Left lung (tissue), 10 donors: ENCODE results near the gene GHRH. TPM values are rescaled to one million over a fixed set of nuclear protein-coding genes. Genes with fewer than 3 reads are reported as not detected.
A peak's percentile ranks its signal among the peaks of the same experiment; 100 is the strongest.

Experiments used
- ATAC-seq: fragments of 200-7000 bp; cut with Tn5 transposase; one replicate; pipeline ENCODE4 v1.9.1; 2020; ENCODE audit warnings: moderate library complexity
- DNase-seq, 4 donors: peaks; one replicate each; pipeline ENCODE4 v3.0.0-alpha.2; 2013 to 2020
- H3K27ac ChIP-seq, 2 donors: fragments of 200-600 bp; sonication (generic) in 1 of 2; one replicate each; pipeline versions ENCODE4 v1.5.0 to v1.8.0; 2020 to 2021
- H3K27me3 ChIP-seq, 2 donors: fragments of 200-600 bp; sonication (generic) in 1 of 2; one replicate each; pipeline versions ENCODE4 v1.5.0 to v1.8.0; 2020 to 2021
- H3K36me3 ChIP-seq, 2 donors: fragments of 200-600 bp; sonication (generic) in 1 of 2; one replicate each; pipeline versions ENCODE4 v1.5.0 to v1.8.0; 2020 to 2021
- H3K4me1 ChIP-seq, 2 donors: fragments of 200-600 bp; one replicate each; pipeline ENCODE4 v1.8.0; 2021
- H3K4me3 ChIP-seq, 2 donors: fragments of 200-600 bp; sonication (generic) in 1 of 2; one replicate each; pipeline versions ENCODE4 v1.5.0 to v1.8.0; 2020 to 2021; ENCODE audit warnings: mild to moderate bottlenecking in 1 of 2
- H3K9me3 ChIP-seq, 2 donors: fragments of 200-600 bp; sonication (generic) in 1 of 2; one replicate each; pipeline versions ENCODE4 v1.5.0 to v1.8.0; 2020 to 2021
- intact Hi-C, 2 donors: fragments of 100-400 bp; cut with DNase I; formaldehyde crosslinking; loops; one replicate each; pipeline versions ENCODE4 v1.11.2 to v1.14.2; 2022
- polyA plus RNA-seq, 6 donors: library from polyadenylated mRNA; unstranded; fragments of 120-200 nt; gene quantifications; one replicate each; pipeline ENCODE4 v1.2.1, GENCODE V29; 2013; ENCODE audit not compliant: insufficient read length in 6 of 6
- total RNA-seq, 2 donors: library from RNA; stranded (reverse); fragmentation: NEBNext Ultra II Directional; extraction: Animal tissue kit (Norgen Biotek cat#: 25700); gene quantifications; one replicate each; pipeline ENCODE4 v1.2.1, GENCODE V29; 2021
- TF ChIP-seq, protein P1 (sequence below), 2 donors: fragments of 200-600 bp; sonication (generic) in 1 of 2; IDR thresholded peaks; one replicate each; pipeline versions ENCODE4 v1.5.0 to v1.8.0; 2021; ENCODE audit warnings: antibody characterized with exemption in 2 of 2
- donor health status: DM: no; HTN: yes; CAD: no.
- donor health status: DM: no; HTN: no; CAD: no.

GHRH gene
- total and polyA plus RNA-seq, 8 donors = not detected

DNA sequence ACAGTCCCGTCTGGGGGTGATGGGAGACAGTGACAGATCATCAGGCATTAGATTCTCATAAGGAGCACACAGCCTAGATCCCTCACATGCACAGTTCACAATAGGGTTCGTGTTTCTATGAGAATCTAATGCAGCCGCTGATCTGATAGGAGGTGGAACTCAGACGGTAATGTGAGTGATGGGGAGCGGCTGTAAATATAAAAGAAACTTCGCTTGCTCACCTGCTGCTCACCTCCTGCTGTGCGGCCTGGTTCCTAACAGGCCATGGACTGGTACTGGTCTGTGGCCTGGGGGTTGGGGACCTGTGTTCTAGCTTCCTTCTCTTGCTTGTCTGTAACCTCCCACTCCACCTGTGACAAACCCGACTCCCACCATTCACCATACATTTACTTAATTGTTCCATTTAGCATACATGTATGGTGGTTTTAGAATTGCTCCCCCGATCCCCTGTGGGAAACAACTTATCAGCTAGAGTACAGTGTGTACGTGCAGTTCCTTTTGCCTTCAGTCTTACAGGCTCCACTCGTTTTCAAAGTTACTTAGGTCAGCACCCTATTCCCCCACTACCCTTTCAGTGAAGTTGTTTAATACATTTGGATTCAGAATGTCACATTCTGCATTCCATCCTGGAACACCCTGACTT, 31.8 kb upstream of the GHRH start:
- Histone ChIP-seq H3K27me3 (no peaks in the 10 kb centered on the region), H3K27ac (peak overlapping the region; percentile 57 to 87), H3K4me1 (peaks cover 19 to 80% of the 10 kb centered on the region in 2 donors), H3K9me3 (no peaks in the 10 kb centered on the region), H3K4me3 (no peak overlapping the region), H3K36me3 (peaks cover 0 to 18% of the 10 kb centered on the region in 2 donors)
- intact Hi-C loops = no loop called here
- DNase-seq (no peak), ATAC-seq (no peak)
- TF ChIP-seq, protein P1, sequence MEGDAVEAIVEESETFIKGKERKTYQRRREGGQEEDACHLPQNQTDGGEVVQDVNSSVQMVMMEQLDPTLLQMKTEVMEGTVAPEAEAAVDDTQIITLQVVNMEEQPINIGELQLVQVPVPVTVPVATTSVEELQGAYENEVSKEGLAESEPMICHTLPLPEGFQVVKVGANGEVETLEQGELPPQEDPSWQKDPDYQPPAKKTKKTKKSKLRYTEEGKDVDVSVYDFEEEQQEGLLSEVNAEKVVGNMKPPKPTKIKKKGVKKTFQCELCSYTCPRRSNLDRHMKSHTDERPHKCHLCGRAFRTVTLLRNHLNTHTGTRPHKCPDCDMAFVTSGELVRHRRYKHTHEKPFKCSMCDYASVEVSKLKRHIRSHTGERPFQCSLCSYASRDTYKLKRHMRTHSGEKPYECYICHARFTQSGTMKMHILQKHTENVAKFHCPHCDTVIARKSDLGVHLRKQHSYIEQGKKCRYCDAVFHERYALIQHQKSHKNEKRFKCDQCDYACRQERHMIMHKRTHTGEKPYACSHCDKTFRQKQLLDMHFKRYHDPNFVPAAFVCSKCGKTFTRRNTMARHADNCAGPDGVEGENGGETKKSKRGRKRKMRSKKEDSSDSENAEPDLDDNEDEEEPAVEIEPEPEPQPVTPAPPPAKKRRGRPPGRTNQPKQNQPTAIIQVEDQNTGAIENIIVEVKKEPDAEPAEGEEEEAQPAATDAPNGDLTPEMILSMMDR (IDR thresholded peaks at IDR 0.05) = no peak

- ATAC-seq (no peak), DNase-seq (no peak)
- Histone ChIP-seq H3K27me3 (no peaks in the 10 kb centered on the region), H3K27ac (no peak overlapping the region), H3K4me3 (no peak overlapping the region), H3K36me3 (peaks cover 0 to 18% of the 10 kb centered on the region in 2 donors), H3K9me3 (no peaks in the 10 kb centered on the region), H3K4me1 (peaks cover 12 to 73% of the 10 kb centered on the region in 2 donors)
- TF ChIP-seq, protein P1 (IDR thresholded peaks at IDR 0.05) = no peak
- intact Hi-C loops = no loop called here
Observed at GRCh38 chr20:37291724-37292126, 30.1 kb upstream of the GHRH start.

GRCh38 chr20:37290158-37290810, 28.7 kb upstream of the GHRH start:
- no peak for ATAC-seq

DNA sequence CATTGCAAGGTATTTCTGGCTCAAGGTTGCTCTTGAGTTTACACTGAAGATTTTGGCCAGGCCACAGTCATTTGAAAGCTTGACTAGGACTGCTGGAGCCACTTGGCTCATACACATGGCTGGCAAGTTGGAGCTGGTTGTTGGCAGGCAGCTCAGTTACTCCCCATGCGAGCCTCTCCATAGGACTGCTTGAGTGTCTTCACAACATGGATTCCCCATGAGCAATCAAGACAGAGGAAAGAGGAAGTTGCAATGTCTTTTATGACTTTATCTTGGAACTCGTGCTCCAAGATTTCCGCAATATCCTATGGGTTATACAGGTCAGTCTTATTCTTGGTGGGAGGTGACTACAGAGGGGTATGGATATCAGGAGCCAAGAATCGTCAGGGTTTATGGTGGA, 26.5 kb upstream of the GHRH start:
- intact Hi-C loops = no loop called here
- Histone ChIP-seq H3K4me3 (no peak overlapping the region), H3K27ac (peak overlapping the region in 1 of 2 donors; percentile 94), H3K4me1 (peaks cover 3 to 37% of the 10 kb centered on the region in 2 donors), H3K27me3 (no peaks in the 10 kb centered on the region), H3K36me3 (peaks cover 0 to 12% of the 10 kb centered on the region in 2 donors), H3K9me3 (no peaks in the 10 kb centered on the region)
- TF ChIP-seq, protein P1 (IDR thresholded peaks at IDR 0.05) = no peak
- ATAC-seq = peak; percentile 59
- DNase-seq = peak in 1 of 4 donors; percentile 62

More at GRCh38 chr20:37290158-37290810, 28.7 kb upstream of the GHRH start:
- Histone ChIP-seq H3K4me3 (peak overlapping the region; percentile 73 to 92), H3K36me3 (peaks cover 0 to 18% of the 10 kb centered on the region in 2 donors), H3K27me3 (no peaks in the 10 kb centered on the region), H3K4me1 (peaks cover 11 to 59% of the 10 kb centered on the region in 2 donors), H3K27ac (peak overlapping the region; percentile 90 to 94), H3K9me3 (no peaks in the 10 kb centered on the region)
- TF ChIP-seq, protein P1 (IDR thresholded peaks at IDR 0.05) = no peak
- no peak for DNase-seq
- intact Hi-C loops = no loop called here

- peaks cover 0 to 16% of the 10 kb centered on the region in 2 donors for H3K4me1 ChIP-seq
- no peak overlapping the region for H3K27ac ChIP-seq
- ATAC-seq (no peak), DNase-seq (no peak)
- no peaks in the 10 kb centered on the region for H3K27me3 ChIP-seq
- intact Hi-C loops = no loop called here
- no peaks in the 10 kb centered on the region for H3K9me3 ChIP-seq
- no peak overlapping the region for H3K4me3 ChIP-seq
- TF ChIP-seq, protein P1 (IDR thresholded peaks at IDR 0.05) = no peak
- H3K36me3 ChIP-seq = no peaks in the 10 kb centered on the region
Observed at GRCh38 chr20:37285664-37286374, 24.2 kb upstream of the GHRH start.
